Measurements from ENCODE around the gene MYL10. TPM values are rescaled to one million over a fixed set of nuclear protein-coding genes. Genes with fewer than 3 reads are reported as not detected.

The MYL10 gene
- total RNA-seq, 1 experiment from 2014 or later: not detected

DNA sequence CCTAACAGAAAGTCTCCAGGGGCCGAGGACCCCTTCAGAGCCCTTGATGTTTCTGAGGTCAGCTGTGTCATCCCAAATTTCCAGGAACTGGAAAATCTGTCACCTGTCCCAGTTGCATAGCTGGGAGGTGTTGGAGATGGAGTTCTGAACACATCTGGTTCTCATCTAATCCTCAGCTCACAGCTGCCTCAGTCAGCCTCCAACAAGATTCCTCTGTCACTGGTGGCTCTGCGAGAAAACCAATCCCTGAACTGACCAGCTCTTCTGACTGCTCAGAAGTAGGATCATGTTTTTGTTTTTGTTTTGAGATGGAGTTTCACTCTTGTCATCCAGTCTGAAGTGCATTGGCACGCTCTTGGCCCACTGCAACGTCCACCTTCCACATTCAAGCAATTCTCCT lies 37.6 kb upstream of the MYL10 start:
- BruUV-seq (replicated peaks): no TSS peak
- ChIA-PET RAD21 (ENCODE audit: low non-redundant PET in 1 of 2, low total read pairs in 2 of 2, uncharacterized antibody in 2 of 2, unreplicated experiment in 2 of 2) (no interaction called here), CTCF (interaction anchor here (0.7 kb wide), 1 partner anchor 9 kb away, joined by 3 read pairs; no protein-coding TSS in a partner anchor), POLR2A (no interaction called here)
- no peaks in the 10 kb centered on the region for H3K9me3 ChIP-seq (ENCODE audit: control insufficient read depth in 1 of 2, insufficient read depth in 1 of 2, low read depth in 1 of 2, low read length in 2 of 2)
- ATAC-seq (no peak), DNase-seq (ENCODE audit: low read depth, low spot score) (no peak)
- no peaks in the 10 kb centered on the region for H3K9me2 ChIP-seq (ENCODE audit: insufficient read depth)
- H3K36me3 ChIP-seq (ENCODE audit: control insufficient read depth in 1 of 2, insufficient read depth in 2 of 2, low read length in 2 of 2): no peaks in the 10 kb centered on the region
- H2AFZ ChIP-seq (ENCODE audit: low read depth, low read length, poor library complexity, severe bottlenecking): no peak overlapping the region
- H4K20me1 ChIP-seq (ENCODE audit: insufficient read depth): no peaks in the 10 kb centered on the region
- H3K4me3 ChIP-seq (replicated peaks in 1 of 2; ENCODE audit: low read depth in 1 of 2, low read length in 2 of 2): no peak overlapping the region
- H3K27ac ChIP-seq (ENCODE audit: low read depth, low read length): no peak overlapping the region
- no peaks in the 10 kb centered on the region for H3K27me3 ChIP-seq (ENCODE audit: insufficient read depth, low read length)
- H3K4me2 ChIP-seq (ENCODE audit: low read length): no peak overlapping the region
- H3K9ac ChIP-seq (ENCODE audit: low read length): no peak overlapping the region
- no peaks in the 10 kb centered on the region for H3K79me2 ChIP-seq (ENCODE audit: insufficient read depth, low read length)
- no peaks in the 10 kb centered on the region for H3K4me1 ChIP-seq (ENCODE audit: control insufficient read depth in 1 of 2, insufficient read depth in 2 of 2, low read length in 2 of 2)
- intact Hi-C loops (cut with micrococcal nuclease): no loop called here
- TF ChIP-seq REST (IDR thresholded peaks at IDR 0.05; ENCODE audit: low read depth) (no peak), FOSL1 (IDR thresholded peaks at IDR 0.05; ENCODE audit: low read depth) (no peak), JUND (IDR thresholded peaks at IDR 0.05) (no peak), TCF7L2 (IDR thresholded peaks at IDR 0.05; ENCODE audit: borderline replicate concordance, extremely low read depth, insufficient read depth, insufficient read length) (no peak), MAX (IDR thresholded peaks at IDR 0.05) (no peak), SP1 (IDR thresholded peaks at IDR 0.05; ENCODE audit: low read depth) (no peak), CTCF (IDR thresholded peaks at IDR 0.05 in 2 of 3, conservative IDR thresholded peaks at IDR 0.05 in 1 of 3; ENCODE audit: borderline replicate concordance in 1 of 3, insufficient read depth in 1 of 3, low read depth in 2 of 3, low read length in 2 of 3) (no peak), EGR1 (IDR thresholded peaks at IDR 0.05; ENCODE audit: low read depth) (no peak), EZH2 (IDR thresholded peaks at IDR 0.05) (no peak), POLR2A (IDR thresholded peaks at IDR 0.05; ENCODE audit: borderline replicate concordance, extremely low read depth, insufficient read depth, insufficient read length) (no peak), POLR2AphosphoS5 (IDR thresholded peaks at IDR 0.05; ENCODE audit: low read depth, low read length) (no peak), ELF1 (IDR thresholded peaks at IDR 0.05; ENCODE audit: borderline replicate concordance, low read depth) (no peak), CBX3 (IDR thresholded peaks at IDR 0.05; ENCODE audit: low read depth) (no peak)
- TF ChIP-seq, protein P1, sequence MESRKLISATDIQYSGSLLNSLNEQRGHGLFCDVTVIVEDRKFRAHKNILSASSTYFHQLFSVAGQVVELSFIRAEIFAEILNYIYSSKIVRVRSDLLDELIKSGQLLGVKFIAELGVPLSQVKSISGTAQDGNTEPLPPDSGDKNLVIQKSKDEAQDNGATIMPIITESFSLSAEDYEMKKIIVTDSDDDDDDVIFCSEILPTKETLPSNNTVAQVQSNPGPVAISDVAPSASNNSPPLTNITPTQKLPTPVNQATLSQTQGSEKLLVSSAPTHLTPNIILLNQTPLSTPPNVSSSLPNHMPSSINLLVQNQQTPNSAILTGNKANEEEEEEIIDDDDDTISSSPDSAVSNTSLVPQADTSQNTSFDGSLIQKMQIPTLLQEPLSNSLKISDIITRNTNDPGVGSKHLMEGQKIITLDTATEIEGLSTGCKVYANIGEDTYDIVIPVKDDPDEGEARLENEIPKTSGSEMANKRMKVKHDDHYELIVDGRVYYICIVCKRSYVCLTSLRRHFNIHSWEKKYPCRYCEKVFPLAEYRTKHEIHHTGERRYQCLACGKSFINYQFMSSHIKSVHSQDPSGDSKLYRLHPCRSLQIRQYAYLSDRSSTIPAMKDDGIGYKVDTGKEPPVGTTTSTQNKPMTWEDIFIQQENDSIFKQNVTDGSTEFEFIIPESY (IDR thresholded peaks at IDR 0.05; ENCODE audit: extremely low read depth, insufficient replicate concordance, low read length): no peak
